Amniotic stem cell (primary cell): ENCODE results near the gene ADRB2.

Source experiments
- DNase-seq: peaks from one replicate; lab custom pipeline; 2025; lab: John Stamatoyannopoulos, UW

Gene ADRB2

DNA sequence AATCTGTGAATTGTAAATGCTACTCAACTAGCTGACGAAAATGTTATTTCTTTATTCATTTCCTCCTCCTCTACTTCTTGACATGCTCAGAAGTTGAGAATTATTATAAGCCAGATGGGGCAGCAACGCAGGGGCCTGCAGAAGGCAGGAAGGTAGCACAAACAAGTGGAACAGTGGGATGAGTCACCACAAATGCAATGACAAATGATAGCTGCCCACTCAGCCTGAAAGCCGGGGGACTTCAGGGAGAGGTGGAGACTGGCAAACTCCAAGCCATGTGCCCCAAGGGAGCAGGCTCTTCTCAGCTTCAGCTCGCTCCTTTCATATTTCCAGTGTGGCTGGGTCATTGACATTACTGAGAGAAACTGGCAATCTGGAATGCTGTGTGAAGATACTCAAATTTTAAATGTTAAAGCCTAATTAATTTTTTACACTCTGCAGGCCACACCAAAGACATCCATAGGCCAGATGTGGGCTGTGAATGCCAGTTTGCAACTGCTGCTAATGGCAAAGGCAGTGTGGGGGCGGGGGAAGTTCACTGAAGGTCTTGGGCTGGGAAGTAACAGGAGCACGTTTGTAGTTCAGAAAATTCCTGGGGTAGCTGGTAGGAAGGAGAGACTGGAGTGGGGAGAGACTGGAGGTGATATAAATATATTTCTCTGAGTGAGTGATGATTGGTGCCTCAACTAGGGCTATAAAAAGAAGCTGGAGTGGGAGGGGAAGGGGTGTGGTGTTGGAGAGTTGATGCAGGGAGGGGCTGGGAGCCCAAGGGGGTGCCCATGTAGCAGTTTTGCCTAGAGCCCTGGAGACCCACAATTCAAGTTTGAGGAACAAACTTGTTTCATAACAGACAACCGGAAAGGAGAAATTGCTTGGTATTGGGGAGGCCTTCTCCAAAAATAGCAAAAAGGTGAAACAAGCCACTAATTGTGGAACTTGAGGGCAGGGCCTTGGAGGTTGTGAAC lies 20.8 kb upstream of the ADRB2 start:
- no peak for DNase-seq

DNA sequence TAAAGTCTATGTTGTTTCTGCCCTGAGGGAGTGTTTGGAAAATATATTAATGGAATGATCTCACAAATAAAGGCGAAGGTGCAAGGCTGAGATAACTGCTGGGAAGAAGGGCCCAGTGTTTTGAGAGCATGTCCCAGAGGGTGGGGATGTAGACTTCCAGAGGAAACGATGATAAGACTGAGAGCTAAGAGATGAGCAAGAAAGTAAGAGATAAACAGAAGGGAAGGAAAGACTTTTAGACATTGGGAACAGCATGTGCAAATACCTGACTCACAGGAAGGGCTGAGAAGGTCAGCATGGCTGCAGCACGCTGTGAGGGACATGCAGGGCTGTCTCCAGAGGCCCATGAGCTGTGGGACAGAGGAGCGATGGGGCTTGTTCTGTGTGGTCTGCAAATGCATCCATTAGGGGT lies 19.9 kb upstream of the ADRB2 start:
- DNase-seq: no peak

DNA sequence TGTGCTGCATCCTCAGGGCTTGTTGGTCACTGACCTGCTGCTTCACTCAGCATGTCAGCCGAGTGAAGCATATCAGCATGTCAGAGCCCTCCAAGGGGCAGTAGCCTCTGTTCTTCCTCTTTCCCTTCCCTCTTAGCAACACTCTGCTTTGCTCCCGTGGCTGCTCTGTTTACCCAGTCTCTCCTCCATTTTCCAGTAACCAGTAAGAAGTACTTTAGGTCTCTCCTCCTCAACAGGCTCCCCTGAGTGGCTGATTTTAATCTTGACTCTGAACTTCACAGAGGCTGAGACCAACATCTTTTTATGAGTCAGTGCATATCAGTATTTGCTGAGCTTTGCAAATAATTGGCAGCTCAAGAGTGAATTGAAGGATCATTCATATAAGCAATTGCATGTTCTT lies 18.6 kb upstream of the ADRB2 start:
- no peak for DNase-seq

DNA sequence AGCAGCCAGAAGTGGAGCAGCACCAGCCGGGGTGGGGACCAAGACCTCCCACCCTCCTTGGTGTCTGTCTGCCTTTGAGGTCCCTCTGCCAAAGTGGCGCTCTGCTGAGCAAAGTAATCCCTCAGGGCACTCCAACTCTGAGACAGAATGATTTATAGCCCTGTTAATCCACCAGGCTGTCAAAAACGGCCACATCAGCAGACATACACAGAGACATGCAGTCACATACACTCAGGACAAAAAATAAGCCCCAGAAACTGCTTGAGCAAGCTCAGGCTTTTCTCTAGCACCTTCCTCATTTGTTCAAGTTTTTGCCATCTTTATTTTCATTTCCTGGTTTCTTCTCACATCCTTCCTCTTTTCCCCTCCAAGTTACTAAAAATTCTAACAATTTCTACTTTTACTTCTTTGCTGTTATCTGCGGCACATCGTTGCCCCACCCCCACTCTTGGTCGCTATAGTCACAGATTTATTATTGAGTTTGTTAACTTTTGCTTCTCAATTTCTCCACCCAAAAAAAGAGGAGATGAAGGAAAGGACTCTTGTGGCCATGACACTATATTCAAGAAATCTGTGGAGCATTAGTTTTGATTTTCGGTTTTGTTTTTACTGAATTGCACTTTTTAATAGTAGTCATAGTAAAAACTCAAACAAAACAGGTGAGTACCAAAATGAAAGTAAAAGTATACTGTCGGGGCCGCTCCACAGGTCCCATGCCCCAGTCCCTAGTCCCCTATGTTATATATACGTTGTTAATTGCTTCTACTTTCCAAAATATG lies 17.4 kb upstream of the ADRB2 start:
- no peak for DNase-seq

DNA sequence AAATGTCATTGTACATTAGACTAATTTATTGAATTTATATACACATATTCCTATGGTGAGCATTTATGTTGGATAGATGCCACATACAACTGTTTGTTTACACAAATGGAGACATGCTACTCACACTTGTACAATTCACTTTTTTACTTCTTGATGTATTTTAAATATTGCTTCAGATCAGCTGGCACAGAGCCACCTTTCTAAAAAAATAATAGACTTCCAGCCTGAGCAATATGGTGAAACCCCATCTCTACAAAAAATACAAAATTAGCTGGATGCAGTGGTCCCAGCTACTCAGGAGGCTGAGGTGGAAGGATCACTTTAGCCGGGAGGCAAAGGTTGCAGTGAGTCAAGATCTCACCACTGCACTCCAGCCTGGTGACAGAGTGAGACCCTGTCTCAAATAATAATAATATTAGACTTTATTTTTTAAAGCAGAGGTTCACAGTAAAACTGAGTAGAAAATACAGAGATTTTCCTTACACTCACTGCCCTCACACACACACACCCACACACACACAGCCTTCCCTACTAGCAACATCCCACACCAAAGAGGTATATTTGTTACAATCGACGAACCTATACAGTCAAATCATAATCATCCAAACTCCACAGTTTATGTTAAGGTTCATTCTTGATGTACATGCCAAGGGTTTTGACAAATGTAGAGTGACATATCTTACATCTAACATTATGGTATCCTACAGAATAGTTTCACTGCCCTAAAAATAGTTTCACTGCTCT lies 16.5 kb upstream of the ADRB2 start:
- no peak for DNase-seq

DNA sequence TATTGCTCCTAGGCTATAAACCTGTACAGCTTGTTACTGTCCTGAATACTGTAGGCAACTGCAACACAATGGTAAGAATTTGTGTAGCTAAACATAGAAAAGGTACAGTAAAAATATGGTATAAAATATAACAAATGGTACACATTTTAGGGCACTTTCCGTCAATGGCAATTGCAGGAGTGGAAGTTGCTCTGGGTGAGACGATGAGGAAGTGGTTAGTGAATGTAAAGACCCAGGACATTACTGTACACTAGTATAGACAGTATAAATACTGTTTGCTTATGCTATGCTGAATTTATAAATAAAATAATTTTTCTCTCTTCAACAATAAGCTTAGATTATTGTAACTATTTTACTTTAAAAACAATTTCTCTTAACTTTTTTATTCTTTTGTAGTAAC lies 15.6 kb upstream of the ADRB2 start:
- DNase-seq: no peak

DNA sequence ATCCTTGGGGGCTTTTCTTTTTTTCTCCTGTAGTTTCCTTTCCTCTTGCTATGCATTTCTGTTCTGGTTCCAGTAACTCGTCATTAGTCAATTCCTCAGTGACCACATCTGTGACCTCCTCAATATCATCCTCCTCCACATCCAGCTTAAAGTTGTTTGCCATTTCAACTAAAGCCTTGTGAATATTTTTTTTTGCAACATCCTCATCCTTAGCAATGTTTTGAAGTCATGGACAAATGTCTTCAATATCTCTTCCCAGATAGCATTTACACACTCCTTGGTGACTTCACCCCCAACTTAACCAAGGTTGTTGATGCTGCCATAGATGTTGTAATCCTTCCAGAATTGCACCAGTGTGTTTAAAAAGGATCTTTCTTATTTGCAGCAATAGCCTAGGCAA lies 14.7 kb upstream of the ADRB2 start:
- no peak for DNase-seq

DNA sequence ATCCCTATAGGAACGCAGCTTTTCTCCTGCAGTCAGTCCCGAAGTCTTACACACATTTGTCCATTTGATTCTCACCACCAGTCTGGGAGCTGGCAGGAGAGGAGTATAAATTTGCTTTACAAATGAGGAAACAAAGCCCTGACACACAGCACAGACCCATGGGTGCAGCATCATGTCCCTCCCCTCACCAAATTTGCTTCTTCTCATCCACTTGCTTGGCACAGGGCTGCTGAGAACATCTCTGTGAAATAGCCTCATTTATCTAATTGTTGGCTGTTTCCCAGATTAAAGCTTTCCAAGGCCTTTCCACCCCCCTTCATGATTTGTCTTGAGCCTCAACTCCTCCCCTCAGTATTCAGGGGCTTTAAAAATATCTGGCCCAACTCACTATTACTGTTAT lies 11.3 kb upstream of the ADRB2 start:
- no peak for DNase-seq

DNA sequence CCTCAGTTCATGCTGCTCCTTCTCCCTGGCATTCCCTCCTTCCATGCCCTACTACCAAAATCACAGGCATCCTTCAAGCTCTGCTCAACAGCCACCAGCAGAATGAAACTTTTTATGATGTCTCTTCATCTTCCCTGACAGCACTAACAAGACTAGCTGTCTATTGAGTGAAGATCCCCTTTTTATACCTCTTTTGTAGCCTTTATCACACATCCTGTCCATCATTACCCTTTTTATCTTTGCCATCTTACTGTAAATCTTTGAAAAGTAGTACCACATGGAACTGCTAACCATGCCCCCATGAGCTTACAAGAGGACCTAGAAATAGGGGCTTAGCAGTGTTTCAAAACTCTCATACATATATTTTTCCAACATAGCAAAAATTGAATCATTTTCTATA lies 10.8 kb upstream of the ADRB2 start:
- DNase-seq: no peak

DNA sequence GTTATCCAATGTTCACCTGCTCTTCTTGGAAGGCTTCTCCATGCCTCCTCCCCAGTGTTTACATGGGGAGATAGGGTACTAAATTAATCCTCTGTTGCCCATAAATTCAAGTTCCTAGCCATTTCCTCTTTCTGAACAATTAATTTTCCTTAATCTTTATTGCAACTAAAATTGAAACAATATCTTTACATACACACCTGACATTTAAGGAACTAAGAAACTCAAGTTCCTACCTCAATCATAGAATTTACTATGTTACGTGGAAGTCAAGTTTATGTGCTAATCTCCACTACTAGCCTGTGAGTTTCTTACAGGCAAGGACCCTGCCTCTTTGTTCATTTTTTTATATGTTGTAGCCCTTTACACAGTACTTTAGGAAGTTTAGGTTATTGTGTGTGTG lies 10.1 kb upstream of the ADRB2 start:
- no peak for DNase-seq

DNA sequence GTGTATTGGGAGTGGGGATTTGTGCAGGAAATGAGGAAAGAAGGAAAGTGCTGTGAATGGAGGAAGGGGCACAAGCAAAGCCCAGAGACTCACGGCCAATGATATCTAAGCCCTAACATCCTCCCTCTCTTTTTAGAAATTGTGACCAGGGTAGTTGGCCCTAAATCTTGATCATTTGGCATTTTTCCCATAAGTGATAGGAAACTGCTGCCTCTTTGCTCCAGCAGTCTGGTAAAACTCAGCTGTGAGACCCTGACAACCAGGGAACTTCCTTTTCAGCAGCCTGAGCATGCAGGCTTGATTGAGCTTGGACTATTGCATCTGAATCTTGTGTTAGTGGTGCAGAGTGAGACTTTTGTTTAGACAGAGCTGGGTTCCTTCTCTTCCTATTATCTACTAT lies 9.6 kb upstream of the ADRB2 start:
- no peak for DNase-seq

DNA sequence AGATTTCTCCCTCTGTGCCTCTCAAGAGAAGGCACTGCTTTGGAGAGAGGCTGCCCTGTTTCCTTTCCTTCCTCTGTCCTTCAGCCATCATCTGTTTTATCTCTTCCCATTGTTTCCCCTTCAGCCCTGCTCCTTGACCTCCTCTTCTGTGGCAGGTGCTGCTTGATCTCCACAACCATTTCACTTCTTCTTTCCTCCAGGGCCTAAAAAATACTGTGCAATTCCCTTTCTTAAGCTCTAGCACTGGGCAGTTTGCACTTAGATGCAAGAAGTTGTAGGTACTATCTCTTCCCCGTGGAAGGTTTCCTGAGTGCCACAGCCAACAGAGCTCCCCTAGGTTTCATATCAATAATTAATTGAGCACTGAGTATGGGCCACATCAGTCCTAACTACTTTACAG lies 8.8 kb upstream of the ADRB2 start:
- no peak for DNase-seq

DNA sequence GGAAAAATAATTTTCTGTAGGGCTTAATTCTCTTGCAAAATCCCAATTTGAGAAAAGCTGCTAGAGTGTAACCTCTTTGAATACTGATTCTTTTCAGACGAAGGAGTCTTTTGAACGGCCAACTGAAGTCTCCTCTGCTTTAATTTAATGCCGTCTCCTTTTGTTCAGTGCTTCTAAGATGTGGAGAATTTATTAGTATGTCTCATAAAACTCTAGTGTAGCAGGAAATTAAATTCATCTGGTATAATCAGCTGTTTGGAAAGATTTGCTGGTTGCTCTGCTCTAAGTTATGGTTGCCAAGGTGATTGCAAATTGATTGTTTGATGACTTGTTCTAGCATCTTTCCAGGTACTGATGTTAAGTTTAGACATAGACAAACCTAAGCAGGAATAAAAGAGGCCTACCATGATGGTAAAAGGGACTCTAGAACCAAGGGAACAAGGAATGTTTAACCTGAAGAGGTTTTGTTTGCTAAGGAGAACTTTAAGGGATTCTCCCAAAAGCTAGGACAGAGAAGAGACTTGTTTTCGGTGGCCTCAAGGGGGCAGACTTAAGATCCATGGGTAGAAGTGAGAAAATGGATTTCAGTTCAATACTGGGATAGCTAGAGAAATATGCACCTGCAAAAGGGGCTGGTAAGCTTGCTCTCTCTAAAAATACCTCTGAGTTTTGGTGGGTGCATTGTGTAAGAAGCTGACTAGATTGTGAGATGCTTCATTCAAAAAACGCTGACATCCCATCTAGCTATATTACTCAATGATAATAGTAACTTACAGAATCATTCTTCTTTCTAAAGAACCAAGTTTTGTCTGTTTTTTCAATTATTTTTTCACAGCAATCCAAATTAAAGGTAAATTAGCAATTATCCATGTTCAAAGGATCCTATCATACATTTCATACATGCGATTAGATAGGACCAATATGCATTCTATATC lies 5.7 kb upstream of the ADRB2 start:
- no peak for DNase-seq

DNA sequence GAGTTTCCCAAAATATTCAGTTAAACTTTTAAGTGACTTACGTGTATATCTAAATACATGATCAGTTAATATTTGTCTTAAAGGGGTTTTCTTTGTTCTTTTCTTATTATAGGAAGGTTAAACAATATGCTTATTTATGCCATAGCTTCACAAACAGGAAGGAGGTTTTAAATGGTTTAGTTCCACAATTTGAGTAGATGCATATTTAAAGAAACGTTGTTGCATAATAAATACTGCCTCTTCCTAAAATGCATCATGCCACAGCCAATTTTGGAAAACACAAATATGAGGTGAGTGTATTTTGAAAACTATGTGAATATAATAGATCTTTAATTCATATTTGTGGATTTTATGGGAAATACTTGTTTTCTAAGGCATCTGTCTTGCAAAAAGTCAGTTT lies 2.5 kb upstream of the ADRB2 start:
- no peak for DNase-seq

DNA sequence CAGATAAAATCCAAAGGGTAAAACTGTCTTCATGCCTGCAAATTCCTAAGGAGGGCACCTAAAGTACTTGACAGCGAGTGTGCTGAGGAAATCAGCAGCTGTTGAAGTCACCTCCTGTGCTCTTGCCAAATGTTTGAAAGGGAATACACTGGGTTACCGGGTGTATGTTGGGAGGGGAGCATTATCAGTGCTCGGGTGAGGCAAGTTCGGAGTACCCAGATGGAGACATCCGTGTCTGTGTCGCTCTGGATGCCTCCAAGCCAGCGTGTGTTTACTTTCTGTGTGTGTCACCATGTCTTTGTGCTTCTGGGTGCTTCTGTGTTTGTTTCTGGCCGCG lies 727 bp upstream of the ADRB2 start:
- DNase-seq: no peak

DNA sequence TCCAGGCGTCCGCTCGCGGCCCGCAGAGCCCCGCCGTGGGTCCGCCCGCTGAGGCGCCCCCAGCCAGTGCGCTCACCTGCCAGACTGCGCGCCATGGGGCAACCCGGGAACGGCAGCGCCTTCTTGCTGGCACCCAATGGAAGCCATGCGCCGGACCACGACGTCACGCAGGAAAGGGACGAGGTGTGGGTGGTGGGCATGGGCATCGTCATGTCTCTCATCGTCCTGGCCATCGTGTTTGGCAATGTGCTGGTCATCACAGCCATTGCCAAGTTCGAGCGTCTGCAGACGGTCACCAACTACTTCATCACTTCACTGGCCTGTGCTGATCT lies 294 bp downstream of the ADRB2 start:
- DNase-seq: no peak

DNA sequence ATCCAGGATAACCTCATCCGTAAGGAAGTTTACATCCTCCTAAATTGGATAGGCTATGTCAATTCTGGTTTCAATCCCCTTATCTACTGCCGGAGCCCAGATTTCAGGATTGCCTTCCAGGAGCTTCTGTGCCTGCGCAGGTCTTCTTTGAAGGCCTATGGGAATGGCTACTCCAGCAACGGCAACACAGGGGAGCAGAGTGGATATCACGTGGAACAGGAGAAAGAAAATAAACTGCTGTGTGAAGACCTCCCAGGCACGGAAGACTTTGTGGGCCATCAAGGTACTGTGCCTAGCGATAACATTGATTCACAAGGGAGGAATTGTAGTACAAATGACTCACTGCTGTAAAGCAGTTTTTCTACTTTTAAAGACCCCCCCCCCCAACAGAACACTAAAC lies 1.3 kb downstream of the ADRB2 start:
- no peak for DNase-seq

DNA sequence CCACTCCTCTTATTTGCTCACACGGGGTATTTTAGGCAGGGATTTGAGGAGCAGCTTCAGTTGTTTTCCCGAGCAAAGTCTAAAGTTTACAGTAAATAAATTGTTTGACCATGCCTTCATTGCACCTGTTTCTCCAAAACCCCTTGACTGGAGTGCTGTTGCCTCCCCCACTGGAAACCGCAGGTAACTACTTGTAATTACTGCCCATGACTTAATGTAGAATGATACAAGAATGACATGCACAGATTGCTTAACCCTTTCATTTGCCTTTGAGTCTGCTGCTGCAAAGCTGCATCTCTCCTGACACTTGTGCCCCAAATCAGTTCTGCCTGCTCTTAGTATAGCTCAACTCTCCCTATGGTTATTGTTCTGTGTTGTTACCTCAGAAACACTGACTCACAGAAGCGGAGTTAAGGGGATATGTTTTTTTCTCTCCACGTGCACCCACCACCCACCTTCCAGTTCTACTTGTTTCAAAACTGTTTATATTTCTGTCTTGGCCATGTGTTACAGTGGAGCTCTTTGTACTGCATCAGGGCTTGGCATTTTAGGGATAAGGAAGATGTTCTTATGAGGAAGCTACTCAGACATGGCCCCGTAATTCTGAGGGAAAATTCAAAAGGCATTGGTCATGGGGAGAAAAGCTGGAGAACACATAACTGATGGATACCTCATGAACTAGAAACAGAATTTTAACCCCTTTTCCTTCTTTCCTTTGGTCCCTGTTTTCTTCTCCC lies 2.3 kb downstream of the ADRB2 start:
- no peak for DNase-seq

DNA sequence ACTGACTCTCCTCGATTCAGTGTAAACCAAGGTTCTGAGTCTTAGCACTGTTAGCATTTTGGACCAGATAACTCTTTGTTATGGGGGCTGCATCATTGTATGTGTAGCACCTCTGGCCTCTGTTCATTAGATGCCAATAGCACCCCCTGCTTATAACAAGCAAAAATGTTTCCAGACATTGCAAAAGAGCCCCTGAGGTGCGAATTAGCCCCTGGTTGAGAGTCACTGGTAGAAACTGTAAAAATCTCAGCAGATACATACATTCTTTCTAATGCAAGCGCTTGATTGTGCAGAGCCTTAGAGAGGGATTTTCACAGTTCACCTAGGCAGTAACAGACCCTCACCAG lies 2.8 kb downstream of the ADRB2 start:
- DNase-seq: no peak

DNA sequence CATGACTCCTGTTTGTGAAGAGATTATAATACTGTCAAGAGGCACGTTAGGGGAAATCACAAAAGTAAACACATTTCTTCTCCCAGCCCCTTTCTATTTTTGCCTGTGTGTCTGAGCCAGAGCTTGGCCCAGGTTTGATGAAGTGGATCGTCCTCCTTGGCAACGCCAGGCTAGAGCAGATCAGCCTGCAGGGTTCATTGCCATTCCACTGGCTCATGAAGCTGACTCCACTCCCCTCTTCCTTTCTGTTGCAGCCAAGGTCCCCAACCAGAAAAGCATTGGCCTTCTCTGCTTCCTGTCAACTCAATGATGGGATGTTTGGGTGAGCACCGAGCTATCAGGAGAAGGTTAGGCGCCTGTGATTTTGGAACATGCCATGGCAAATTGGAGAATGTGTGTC lies 3.3 kb downstream of the ADRB2 start:
- DNase-seq: no peak

DNA sequence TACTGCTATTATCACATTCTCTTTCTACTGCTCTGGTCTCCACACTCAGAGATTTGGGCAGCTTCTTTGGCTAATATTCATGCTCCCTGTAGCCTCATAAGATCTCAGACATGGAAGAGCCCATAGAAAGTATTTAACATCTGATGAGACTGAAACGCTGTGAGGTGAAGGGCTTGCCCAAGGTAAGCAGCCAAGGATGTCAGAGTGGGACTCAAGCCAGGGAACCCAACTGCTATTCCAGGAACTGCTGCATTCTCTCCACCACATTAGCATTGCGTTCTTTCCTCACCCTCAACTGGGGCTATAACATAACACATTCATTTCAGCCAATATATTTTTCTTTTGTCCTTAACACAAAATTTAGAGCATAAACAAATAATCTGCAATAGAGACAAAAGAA lies 3.8 kb downstream of the ADRB2 start:
- no peak for DNase-seq
